ENCODE measurements around the gene ALK.

Gene ALK

DNA sequence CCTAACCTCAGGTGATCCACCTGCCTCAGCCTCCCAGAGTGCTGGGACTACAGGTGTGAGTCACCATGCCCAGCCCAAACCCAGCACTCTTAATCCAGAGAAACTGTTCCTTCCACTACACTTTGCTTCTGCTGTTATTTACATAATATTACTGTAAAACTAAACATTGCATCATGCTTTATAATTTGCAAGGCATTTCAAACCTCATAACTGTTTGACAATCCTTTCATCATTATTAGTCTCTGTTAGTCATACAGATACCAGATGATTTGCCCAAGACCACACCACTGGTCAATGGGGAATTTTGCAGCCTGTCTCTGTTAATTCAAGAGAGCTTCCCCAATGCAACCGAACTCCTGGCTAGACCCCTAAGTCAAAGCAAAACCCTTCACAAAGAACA is 338.3 kb downstream of the ALK start:
- 0 out of 2 replicates have a peak overlapping the region, but pooled peaks have one; percentile 6 for H3K27ac ChIP-seq
- TF ChIP-seq, protein P1, sequence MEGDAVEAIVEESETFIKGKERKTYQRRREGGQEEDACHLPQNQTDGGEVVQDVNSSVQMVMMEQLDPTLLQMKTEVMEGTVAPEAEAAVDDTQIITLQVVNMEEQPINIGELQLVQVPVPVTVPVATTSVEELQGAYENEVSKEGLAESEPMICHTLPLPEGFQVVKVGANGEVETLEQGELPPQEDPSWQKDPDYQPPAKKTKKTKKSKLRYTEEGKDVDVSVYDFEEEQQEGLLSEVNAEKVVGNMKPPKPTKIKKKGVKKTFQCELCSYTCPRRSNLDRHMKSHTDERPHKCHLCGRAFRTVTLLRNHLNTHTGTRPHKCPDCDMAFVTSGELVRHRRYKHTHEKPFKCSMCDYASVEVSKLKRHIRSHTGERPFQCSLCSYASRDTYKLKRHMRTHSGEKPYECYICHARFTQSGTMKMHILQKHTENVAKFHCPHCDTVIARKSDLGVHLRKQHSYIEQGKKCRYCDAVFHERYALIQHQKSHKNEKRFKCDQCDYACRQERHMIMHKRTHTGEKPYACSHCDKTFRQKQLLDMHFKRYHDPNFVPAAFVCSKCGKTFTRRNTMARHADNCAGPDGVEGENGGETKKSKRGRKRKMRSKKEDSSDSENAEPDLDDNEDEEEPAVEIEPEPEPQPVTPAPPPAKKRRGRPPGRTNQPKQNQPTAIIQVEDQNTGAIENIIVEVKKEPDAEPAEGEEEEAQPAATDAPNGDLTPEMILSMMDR (IDR thresholded peaks at IDR 0.05), result no peak
- TF ChIP-seq ZFX (IDR thresholded peaks at IDR 0.05; ENCODE audit: borderline replicate concordance), result no peak

DNA sequence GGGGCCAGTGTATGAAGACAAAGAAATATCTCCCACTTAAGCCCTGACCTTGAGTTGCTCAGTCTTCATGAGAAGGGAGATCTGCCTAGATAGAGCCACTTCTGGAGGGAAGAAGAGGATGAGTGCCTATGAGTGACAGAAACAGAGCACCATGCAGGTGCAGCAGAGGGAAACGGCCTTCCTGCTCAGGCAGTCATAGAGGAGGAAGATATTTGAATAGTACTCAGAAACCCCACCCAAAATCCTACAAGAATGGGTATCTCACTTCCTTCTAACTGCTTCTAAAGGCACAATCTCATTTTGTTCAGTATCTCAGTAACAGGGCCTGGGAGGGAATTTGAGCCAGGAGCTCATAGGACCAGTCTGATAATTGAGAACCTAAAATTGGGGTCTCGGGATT is 339.3 kb downstream of the ALK start:
- no peak overlapping the region for H3K27ac ChIP-seq
- no peak for TF ChIP-seq ZFX (IDR thresholded peaks at IDR 0.05; ENCODE audit: borderline replicate concordance)
- TF ChIP-seq, protein P1 (IDR thresholded peaks at IDR 0.05), result no peak

- H3K27ac ChIP-seq, result no peak overlapping the region
- TF ChIP-seq ZFX (IDR thresholded peaks at IDR 0.05; ENCODE audit: borderline replicate concordance), result no peak
- TF ChIP-seq, protein P1 (IDR thresholded peaks at IDR 0.05), result no peak
Observed at GRCh38 chr2:29580223-29580622, 341.2 kb downstream of the ALK start.

DNA sequence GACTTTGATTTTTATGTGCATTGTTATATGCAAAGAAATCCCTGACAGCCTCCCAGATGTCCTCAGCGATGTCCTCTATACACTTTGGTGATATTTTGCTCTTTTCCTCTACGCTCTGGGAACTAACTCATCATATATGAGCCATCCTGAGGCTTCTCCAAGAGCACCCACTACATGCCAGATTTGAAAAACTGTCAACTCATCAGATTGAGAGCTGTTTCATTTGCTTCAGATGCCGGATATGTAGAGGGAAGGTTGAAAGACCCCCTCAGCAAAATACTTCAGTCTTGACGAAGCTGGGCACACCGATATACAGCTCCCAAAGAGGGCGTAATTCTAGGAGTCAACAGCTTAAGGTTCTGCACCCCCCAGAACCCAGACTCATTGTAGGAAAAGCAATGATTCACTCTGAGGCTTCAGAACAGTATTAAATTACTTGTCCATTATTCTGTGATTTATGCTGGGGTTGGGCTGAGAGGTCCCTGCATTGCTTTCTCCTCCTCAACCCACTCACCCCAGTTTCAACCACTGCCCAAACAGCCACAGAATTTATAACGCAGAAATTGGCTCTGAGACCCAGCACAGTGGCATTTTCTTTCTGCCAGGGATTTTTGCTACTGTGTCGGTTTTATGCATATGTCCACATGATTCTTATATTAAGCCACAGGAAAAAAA is 341.8 kb downstream of the ALK start:
- no peak overlapping the region for H3K27ac ChIP-seq
- TF ChIP-seq, protein P1 (IDR thresholded peaks at IDR 0.05), result no peak
- TF ChIP-seq ZFX (IDR thresholded peaks at IDR 0.05; ENCODE audit: borderline replicate concordance), result no peak

DNA sequence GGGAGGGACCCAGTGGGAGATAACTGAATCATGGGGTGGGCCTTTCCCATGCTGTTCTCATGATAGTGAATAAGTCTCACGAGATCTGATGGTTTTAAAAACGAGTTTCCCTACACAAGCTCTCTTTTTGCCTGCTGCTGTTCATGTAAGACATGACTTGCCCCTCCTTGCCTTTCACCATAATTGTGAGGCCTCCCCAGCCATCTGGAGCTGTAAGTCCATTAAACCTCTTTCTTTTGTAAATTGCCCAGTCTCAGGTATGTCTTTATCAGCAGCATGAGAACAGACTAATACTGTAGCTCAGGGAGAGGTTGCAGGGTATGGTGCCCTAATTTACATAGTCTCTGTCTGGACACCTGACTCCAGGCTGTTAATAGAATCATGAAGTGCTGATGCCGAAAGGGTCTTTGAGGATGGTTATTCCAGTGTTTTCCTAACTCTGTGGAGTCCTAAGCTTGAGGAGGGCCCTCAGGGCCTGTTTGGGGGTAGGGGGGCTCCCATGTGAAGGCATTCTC is 343.2 kb downstream of the ALK start:
- TF ChIP-seq, protein P1 (IDR thresholded peaks at IDR 0.05), result no peak
- no peak for TF ChIP-seq ZFX (IDR thresholded peaks at IDR 0.05; ENCODE audit: borderline replicate concordance)
- H3K27ac ChIP-seq, result no peak overlapping the region

DNA sequence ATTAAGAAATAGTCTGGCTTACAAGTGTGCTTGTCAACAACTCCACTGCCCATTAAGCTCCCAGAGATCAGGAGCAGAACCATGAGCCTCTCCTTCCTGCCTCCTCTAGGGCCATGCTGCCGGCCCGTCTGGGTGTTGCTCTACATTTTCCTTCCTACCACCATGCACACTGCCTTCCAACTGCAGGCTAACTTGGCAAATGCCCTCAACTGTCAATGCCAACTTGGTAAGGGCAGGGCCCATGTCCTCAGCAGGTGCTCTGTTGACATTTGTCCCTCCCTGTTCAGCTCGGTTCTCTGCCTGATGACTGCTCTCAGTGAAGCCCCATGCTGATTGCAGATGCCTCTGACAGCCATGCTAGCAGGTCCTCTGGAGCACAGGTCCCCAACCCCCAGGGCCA is 345.2 kb downstream of the ALK start:
- TF ChIP-seq, protein P1 (IDR thresholded peaks at IDR 0.05), result no peak
- no peak for TF ChIP-seq ZFX (IDR thresholded peaks at IDR 0.05; ENCODE audit: borderline replicate concordance)

DNA sequence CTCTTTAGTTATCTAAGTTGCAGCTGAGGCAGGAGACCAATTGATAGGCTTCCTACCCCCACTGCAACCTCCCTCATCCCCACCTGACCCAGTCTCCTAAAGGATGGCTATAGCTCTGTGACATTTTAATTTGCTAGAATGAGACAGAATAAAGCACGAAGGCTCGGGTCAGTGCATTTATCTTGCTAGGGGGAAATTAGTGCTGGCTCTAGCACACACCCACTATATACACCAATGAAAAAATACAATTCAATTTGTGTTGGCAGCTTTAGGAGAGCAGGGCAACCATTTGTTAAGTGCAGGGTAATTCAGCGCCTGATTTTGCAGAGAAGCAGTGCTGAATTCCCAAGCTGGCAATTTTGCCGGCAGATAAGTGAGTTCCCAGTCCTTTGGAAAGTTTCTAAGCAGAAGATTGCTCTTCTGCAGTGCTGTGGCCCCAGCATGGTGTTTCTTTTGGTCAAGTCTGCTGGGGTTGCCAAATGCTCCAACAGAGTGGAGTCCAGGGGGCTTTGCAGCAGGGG is 346.0 kb downstream of the ALK start:
- TF ChIP-seq, protein P1 (IDR thresholded peaks at IDR 0.05), result no peak
- no peak for TF ChIP-seq ZFX (IDR thresholded peaks at IDR 0.05; ENCODE audit: borderline replicate concordance)
- no peak overlapping the region for H3K27ac ChIP-seq

More for the DNA sequence above, 345.2 kb downstream of the ALK start:
- H3K27ac ChIP-seq, result no peak overlapping the region

All from 22Rv1 (cell line).